IPS-18c (cell line): ENCODE measurements around the gene CHPF2.

ENCODE experiments used
- H3K4me3 ChIP-seq: 2 replicates; pipeline ENCODE4 v1.7.0; 2013; ENCODE audit warnings: low read depth, mild to moderate bottlenecking, low read length, moderate library complexity; ENCODE audit not compliant: insufficient read depth
- H3K9me3 ChIP-seq: one replicate; pipeline ENCODE4 v1.6.1; 2013; ENCODE audit warnings: mild to moderate bottlenecking, low read length, moderate library complexity; ENCODE audit not compliant: control insufficient read depth, insufficient read depth

The CHPF2 gene

GRCh38 chr7:151271699-151272355 lies 39.5 kb downstream of the CHPF2 start:
- Histone ChIP-seq H3K9me3 (no peaks in the 10 kb centered on the region), H3K4me3 (no peak overlapping the region)

- no peaks in the 10 kb centered on the region for H3K9me3 ChIP-seq
- no peak overlapping the region for H3K4me3 ChIP-seq
These were observed 40.1 kb downstream of the CHPF2 start for GRCh38 chr7:151272405-151272804.

GRCh38 chr7:151272877-151273276 lies 40.6 kb downstream of the CHPF2 start:
- Histone ChIP-seq H3K9me3 (no peaks in the 10 kb centered on the region), H3K4me3 (no peak overlapping the region)

DNA sequence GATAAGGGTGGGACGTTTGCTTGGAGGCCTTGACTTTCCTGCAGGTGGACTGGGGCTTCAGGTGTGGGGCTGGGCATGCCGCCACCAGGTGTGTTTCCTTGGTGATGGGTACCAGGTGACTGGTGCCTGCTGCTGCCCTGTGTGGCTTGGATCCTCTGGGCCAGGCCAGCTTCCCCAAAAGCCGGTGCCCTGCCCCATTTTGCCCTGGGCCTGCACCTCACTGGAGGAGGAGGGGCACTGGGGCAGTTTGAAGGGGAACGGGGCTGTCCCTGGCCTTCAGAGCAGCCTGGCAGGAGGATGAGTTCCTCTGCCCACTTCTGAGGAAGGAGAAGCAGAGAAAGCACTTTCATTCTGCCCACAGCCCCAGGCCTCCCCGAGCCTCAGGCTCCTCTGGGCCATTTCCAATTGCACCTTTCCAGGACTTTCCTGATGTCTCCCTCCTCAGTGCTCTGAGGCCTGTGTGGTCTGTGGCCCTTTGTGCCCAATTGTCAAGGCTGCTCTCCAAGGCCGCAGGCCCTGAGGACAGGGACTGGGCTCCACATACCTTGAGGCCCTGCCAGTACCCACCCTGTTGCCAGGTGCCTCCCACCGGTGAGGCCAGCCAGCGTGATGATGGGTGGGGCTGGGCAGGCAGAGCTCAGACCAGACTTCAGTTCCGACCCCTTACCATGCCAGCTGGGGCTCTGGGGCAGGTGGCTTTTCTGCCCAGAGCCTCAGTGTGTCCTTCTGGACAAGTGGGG lies 41.5 kb downstream of the CHPF2 start:
- no peaks in the 10 kb centered on the region for H3K9me3 ChIP-seq
- H3K4me3 ChIP-seq: no peak overlapping the region

- no peak overlapping the region for H3K4me3 ChIP-seq
- no peaks in the 10 kb centered on the region for H3K9me3 ChIP-seq
These were observed 42.1 kb downstream of the CHPF2 start for GRCh38 chr7:151274396-151274795.

DNA sequence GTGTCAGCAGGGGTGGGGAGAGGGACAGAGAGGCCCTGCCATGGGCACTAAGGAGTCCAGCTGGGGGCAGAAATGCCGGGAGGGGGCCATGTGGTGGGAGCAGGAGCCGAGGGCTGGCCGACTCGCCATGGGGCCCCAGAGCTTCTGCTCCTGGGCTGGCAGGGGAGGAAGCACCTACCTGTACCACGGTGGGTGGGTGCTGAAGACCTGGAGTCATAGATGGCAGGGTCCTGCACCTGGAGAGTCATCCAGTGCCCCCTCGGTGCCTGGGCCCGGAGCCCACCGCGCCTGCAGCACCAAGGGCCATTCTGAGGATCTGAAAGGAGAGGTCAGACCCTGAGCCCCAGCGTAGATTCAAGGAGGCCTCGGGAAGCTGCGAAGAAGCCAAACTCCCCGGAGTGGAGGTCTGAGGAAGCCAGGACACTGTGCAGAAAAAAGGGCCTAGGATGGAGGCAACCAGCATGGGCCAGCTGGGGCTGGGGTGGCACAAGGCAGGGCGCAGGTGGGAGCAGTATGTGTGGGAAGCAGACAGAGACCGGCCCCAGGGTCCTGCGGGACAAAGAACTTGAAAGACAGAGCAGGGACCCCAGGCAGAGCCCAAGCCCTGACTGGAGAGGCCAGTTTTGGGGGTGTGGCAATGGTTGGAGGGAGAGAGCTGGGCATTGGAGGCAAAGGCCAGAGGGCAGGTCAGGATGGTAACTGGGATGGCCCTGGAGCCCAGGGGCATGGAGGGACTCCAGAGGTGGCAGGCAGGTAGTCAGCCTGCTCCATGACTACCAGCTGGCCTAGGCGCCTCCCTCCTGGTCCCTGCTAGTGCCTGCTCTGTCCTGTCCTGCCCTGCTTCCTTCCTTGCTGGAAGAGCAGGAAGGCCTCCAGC lies 42.9 kb downstream of the CHPF2 start:
- H3K9me3 ChIP-seq: no peaks in the 10 kb centered on the region
- H3K4me3 ChIP-seq: no peak overlapping the region

GRCh38 chr7:151275813-151276577 lies 43.7 kb downstream of the CHPF2 start:
- H3K9me3 ChIP-seq: no peaks in the 10 kb centered on the region
- H3K4me3 ChIP-seq: no peak overlapping the region; the same call in 1 of the 2 replicates

DNA sequence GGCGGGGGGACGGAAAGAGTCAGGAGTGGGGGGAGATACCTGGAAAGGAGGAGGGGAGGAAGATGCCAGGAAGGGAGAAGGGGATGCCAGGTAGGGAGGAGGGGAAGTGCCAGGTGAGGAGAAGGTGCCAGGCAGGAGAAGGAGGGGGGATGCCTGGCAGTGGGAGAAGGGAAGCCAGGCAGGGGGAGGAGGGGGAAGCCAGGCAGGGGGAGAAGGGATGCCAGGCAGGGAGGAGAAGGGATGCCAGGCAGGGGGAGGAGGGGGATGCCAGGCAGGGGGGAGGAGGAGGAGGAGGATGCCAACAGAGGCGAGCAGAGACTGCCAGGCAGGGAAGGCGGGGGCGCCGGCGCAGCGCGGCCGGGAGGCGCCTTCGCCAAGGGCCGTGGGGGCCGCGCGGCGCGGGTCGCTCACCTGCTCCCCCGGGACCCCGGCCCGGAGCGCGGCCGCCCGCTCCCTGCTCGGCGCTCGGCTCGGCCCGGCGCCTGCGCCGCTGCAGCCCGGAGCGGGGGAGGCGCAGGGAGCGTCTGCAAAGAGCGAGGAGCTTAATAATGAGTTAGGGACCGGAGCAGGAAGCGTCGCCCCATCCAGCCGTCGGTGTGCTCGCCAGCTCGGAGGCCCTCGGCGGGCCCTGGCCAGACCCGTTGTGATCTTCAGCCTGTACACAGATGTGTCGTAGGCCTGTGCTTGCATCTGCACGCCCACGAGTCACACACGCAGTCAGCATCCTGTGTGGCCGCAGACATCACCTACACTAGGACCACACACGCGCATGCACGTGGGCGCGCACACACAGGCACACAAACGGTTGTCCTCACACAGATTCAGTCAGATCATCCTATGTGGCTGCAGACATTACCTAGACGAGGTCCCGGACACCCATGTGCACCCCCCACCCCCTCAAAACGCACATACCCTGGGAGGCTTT lies 44.6 kb downstream of the CHPF2 start:
- Histone ChIP-seq H3K4me3 (peak overlapping the region; percentile 2), H3K9me3 (no peaks in the 10 kb centered on the region)

DNA sequence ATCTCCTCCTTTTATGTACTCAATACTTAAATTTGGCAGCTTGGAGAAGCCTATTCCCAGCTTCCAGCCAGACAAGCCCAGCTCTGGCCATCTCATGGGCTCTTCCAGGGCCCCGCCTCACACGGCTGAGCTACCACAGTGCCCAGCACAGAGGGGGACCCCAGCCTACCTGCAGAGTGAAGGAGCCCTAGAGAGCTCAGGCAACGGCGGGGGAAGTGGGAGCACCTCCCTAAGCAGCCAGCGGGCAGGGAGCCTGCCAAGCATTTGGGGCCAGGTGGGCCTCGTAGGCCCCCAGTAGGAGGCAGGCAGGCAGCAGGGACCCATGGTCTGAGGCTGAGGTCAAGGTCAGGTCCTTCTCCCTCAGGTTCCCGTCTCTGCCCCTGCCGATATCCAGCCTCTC lies 45.3 kb downstream of the CHPF2 start:
- Histone ChIP-seq H3K9me3 (no peaks in the 10 kb centered on the region), H3K4me3 (no peak overlapping the region)

DNA sequence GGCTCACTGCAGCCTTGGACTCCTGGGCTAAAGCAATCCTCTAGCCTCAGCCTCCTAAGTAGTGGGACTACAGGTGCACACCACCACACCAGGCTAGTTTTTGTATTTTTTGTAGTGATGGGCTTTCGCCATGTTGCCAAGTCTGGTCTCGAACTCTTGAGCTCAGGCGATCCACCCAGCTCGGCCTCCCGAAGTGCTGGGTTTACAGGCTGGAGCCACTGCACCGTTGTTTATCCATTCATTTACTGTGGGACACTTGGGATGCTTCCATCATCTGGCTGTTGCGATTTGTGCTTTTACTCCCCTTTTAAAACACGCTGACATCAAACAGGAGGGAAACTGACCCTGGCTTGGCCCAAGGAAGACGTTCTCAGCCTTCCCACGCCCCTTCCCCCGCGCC lies 46.7 kb downstream of the CHPF2 start:
- Histone ChIP-seq H3K9me3 (no peaks in the 10 kb centered on the region), H3K4me3 (no peak overlapping the region)

- no peak overlapping the region for H3K4me3 ChIP-seq
- no peaks in the 10 kb centered on the region for H3K9me3 ChIP-seq
These were observed 47.6 kb downstream of the CHPF2 start for GRCh38 chr7:151279868-151280267.

GRCh38 chr7:151280388-151281019 lies 48.2 kb downstream of the CHPF2 start:
- H3K9me3 ChIP-seq: no peaks in the 10 kb centered on the region
- no peak overlapping the region for H3K4me3 ChIP-seq

GRCh38 chr7:151281686-151282085 lies 49.4 kb downstream of the CHPF2 start:
- no peak overlapping the region for H3K4me3 ChIP-seq
- H3K9me3 ChIP-seq: no peaks in the 10 kb centered on the region

GRCh38 chr7:151282111-151282510 lies 49.8 kb downstream of the CHPF2 start:
- Histone ChIP-seq H3K4me3 (no peak overlapping the region), H3K9me3 (no peaks in the 10 kb centered on the region)

- Histone ChIP-seq H3K9me3 (no peaks in the 10 kb centered on the region), H3K4me3 (no peak overlapping the region)
These were observed 51.0 kb downstream of the CHPF2 start for GRCh38 chr7:151283302-151283701.

DNA sequence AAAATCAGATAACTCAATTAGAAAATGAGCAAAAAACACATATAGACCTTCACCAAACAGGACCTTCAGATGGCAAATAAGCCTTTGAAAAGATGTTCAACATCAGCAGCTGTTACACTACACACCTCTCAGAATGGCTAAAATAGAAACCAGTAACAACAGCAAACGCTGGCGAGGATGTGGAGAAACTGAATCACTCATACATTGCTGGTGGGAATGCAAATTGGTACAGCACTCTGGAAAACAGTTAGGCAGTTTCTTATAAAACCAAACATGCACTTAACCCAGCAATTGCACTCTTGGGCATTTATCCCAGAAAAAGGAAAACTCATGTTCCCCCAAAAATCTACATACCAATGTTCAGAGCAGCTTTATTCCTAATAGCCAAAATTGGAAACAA lies 53.9 kb downstream of the CHPF2 start:
- H3K4me3 ChIP-seq: no peak overlapping the region
- no peaks in the 10 kb centered on the region for H3K9me3 ChIP-seq
